Adrenal gland (tissue), 12 donors: ENCODE measurements around the gene MKNK1. TPM values are rescaled to one million over a fixed set of nuclear protein-coding genes. Genes with fewer than 3 reads are reported as not detected.

Experiments used
- DNase-seq, 7 donors: peaks; one replicate each; pipeline ENCODE4 v3.0.0-alpha.2; 2019 to 2020
- H3K27ac ChIP-seq, 5 donors: fragments of 200-600 bp; sonication (generic) in 4 of 5; 1 replicate in 3 of 5; 2 replicates in 2 of 5; pipeline versions ENCODE4 v1.5.1 to v1.8.0; 2016 to 2020; ENCODE audit warnings: mild to moderate bottlenecking in 1 of 5
- H3K27me3 ChIP-seq: fragments of 200-600 bp; 2 replicates; pipeline ENCODE4 v1.8.0; 2021
- H3K36me3 ChIP-seq, 2 donors: fragments of 200-600 bp; replicated peaks in 1 of 2; 1 replicate in 1 of 2; 2 replicates in 1 of 2; pipeline versions ENCODE4 v1.5.1 to v1.8.0; 2018 to 2022
- H3K4me1 ChIP-seq, 2 donors: fragments of 200-600 bp; replicated peaks in 1 of 2; 1 replicate in 1 of 2; 2 replicates in 1 of 2; pipeline versions ENCODE4 v1.5.1 to v1.8.0; 2018 to 2021
- H3K4me3 ChIP-seq, 4 donors: fragments of 200-600 bp; sonication (generic) in 3 of 4; one replicate each; pipeline ENCODE4 v1.5.1; 2016 to 2018
- H3K9me3 ChIP-seq, 3 donors: fragments of 200-600 bp; sonication (generic) in 1 of 3; replicated peaks in 1 of 3; 1 replicate in 2 of 3; 2 replicates in 1 of 3; pipeline versions ENCODE4 v1.5.1 to v1.8.0; 2016 to 2021
- POLR2A ChIP-seq, 2 donors: fragments of 450-650 bp; IDR thresholded peaks; one replicate each; pipeline ENCODE4 v1.6.1; 2017; ENCODE audit warnings: antibody characterized with exemption in 2 of 2, mild to moderate bottlenecking in 2 of 2, moderate library complexity in 1 of 2
- WGBS, 4 donors: extraction: QIAGEN DNeasy Blood & Tissue Kit in 2 of 4; methylation state at CpG; one replicate each; pipeline versions ENCODE4 v1.1.5 to v1.1.7; 2013 to 2017; 5-methylcytosine and 5-hydroxymethylcytosine counted together
- intact Hi-C, 2 donors: fragments of 100-400 bp; cut with DNase I; formaldehyde crosslinking; loops; one replicate each; pipeline versions ENCODE4 v1.14.1 to v1.15.0; 2022 to 2023
- polyA plus RNA-seq, 3 donors: library from polyadenylated mRNA; stranded (reverse); fragments of 200-250 nt in 2 of 3; fragments of 350-450 nt in 1 of 3; fragmentation: Illumina TruSeq in 1 of 3; extraction: RNeasy Lipid Tissue Mini Kit (QIAGEN cat#74804) in 1 of 3; gene quantifications; one replicate each; pipeline ENCODE4 v1.2.3, GENCODE V29; 2013 to 2014
- total RNA-seq, 9 donors: library from RNA; depleted of rRNA in 4 of 9; stranded (reverse); fragments of >200 nt in 4 of 9; fragments of 120-200 nt in 1 of 9; fragmentation: NEBNext Ultra II Directional in 1 of 9; extraction: Animal tissue kit (Norgen Biotek cat#: 25700) in 1 of 9; gene quantifications; one replicate each; pipeline versions ENCODE4 v1.1.0 to v1.2.4, GENCODE V29; 2013 to 2023
- TF ChIP-seq, protein P1 (sequence below), 6 experiments: fragments of 450-650 bp in 4 of 6; fragments of 200-600 bp in 2 of 6; sonication (generic) in 1 of 6; IDR thresholded peaks; 1 replicate in 5 of 6; 2 replicates in 1 of 6; pipeline versions ENCODE4 v1.5.1 to v1.8.0; 2016 to 2021; ENCODE audit warnings: antibody characterized with exemption in 6 of 6, mild to moderate bottlenecking in 2 of 6, moderate library complexity in 1 of 6
- donor health status: healthy with polysubstance abuse.
- donor health status: Bipolar disorder and iron deficiency.
- donor health status: DM: yes; HTN: yes; CAD: no.
- donor health status: DM: no; HTN: no; CAD: no.
- donor health status: DM: no; HTN: no; CAD: no.
- donor health status: DM: yes; HTN: yes; CAD: no.

The MKNK1 gene
- total and polyA plus RNA-seq, 12 donors, result 29.6 to 83.0 (median 46.5) TPM

DNA sequence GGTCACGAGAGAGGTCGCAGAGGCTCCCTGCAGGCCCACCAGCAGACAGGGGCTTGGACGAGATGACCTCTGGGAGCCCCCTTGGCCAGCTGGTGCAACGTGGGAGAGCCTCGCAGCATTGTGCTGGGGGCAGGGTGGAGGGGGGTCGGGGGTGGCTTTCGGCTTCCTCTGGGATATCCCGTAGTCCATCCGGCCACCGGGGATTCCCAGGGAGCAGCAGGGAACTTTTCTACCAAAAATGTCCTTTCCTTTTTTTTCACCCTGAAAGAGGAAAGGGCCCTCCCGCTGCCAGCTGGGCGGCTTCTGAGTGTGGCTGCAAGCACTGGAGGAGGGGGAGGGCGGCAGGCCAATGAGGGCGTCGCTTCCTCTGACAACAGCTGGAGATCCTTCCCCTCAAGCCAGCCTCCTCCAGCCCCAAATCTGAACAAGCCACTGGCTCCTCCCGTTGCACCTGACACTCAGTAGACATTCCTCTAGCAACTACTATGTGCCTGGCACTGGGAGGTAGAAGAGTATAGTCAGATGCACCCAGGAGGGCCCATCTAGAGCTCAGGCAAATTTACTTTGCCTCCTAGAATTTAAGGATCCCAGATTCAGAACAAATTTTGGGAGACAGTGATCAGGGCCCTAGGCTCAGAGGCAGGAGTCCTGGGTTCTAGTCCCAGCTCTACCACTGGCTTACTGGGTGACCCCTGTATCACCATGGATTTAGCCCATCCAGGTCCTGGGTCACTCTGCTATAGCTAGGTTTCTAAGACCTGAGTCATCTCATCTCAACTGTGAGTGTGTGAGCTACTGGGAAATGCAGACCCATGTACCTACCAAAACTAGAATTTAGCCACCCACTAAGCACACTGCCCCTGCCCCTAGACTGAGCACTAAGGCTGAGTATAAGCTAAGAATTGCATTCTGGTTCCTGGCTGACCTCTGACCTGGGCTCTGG, 9.9 kb upstream of the MKNK1 start:
- H3K4me1 ChIP-seq, result peaks cover 34 to 54% of the 10 kb centered on the region in 2 donors
- peak overlapping the region in 1 of 4 donors; percentile 41 for H3K4me3 ChIP-seq
- peak; percentile 75 to 96 (median 90) for DNase-seq
- H3K9me3 ChIP-seq, result no peaks in the 10 kb centered on the region
- H3K27ac ChIP-seq, result peak overlapping the region in 3 of 5 donors; percentile 31 to 83 (median 53)
- 16 to 24% (median 20%) methylated on average over 8 to 16 of the region's 16 CpGs for WGBS, 4 donors
- H3K36me3 ChIP-seq, result peaks cover 0 to 19% of the 10 kb centered on the region in 2 donors
- TF ChIP-seq, protein P1, sequence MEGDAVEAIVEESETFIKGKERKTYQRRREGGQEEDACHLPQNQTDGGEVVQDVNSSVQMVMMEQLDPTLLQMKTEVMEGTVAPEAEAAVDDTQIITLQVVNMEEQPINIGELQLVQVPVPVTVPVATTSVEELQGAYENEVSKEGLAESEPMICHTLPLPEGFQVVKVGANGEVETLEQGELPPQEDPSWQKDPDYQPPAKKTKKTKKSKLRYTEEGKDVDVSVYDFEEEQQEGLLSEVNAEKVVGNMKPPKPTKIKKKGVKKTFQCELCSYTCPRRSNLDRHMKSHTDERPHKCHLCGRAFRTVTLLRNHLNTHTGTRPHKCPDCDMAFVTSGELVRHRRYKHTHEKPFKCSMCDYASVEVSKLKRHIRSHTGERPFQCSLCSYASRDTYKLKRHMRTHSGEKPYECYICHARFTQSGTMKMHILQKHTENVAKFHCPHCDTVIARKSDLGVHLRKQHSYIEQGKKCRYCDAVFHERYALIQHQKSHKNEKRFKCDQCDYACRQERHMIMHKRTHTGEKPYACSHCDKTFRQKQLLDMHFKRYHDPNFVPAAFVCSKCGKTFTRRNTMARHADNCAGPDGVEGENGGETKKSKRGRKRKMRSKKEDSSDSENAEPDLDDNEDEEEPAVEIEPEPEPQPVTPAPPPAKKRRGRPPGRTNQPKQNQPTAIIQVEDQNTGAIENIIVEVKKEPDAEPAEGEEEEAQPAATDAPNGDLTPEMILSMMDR (IDR thresholded peaks at IDR 0.05), result no peak
- TF ChIP-seq POLR2A (IDR thresholded peaks at IDR 0.05), result peak in 1 of 2 donors; percentile 19
- intact Hi-C loops, result loop anchor here in 1 of 2 donors (10.0 kb wide), 1 partner anchor 101 kb away; the partner anchor contains the start of gene EFCAB14
- H3K27me3 ChIP-seq, result no peaks in the 10 kb centered on the region

DNA sequence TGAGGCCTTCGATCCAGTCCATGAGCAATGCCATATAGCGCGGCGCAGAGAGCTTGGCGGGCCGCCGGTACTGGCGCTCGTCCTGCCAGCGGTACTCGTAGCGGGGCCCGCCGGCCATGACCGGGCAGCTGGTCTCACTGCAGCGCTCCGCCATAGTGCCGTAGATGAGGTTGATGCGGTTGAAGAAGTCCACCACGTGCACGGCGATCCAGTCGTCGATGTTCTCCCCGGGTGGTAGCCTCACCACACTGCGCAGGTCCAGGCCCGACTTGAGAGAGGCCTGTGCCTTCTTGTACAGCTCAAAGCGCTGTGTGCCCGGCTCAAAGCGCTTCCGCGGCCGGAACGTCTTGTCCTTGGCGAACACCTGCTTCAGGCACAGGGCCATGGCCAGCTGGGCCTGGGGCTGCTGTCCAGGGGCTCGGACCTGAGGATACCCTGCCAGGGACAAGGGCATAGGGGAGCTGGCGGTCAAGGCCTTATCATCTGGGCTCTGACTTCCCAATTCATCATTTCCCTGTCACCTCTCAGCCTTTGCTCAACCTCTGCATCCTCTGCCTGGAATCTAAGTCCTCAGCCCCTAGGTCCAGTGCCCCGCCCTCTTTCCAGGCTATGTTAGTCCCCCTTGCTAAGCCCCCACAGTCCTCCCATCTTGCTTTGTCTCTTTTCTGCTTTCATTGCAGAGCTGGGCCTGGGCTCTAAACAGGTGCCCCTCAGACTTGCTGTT, 9.0 kb upstream of the MKNK1 start:
- Histone ChIP-seq H3K36me3 (peaks cover 0 to 27% of the 10 kb centered on the region in 2 donors), H3K27me3 (no peaks in the 10 kb centered on the region), H3K4me1 (peaks cover 34 to 54% of the 10 kb centered on the region in 2 donors), H3K27ac (peak overlapping the region in 3 of 5 donors; percentile 31 to 83 (median 53)), H3K9me3 (no peaks in the 10 kb centered on the region), H3K4me3 (peak overlapping the region in 1 of 4 donors; percentile 41)
- intact Hi-C loops, result loop anchor here in 1 of 2 donors (10.0 kb wide), 1 partner anchor 102 kb away; the partner anchor contains the start of gene EFCAB14
- TF ChIP-seq, protein P1 (IDR thresholded peaks at IDR 0.05), result no peak
- TF ChIP-seq POLR2A (IDR thresholded peaks at IDR 0.05), result no peak
- 81 to 91% (median 88%) methylated on average over 17 to 38 of the region's 38 CpGs for WGBS, 4 donors
- DNase-seq, result peak in 2 of 7 donors; percentile 27 to 40

DNA sequence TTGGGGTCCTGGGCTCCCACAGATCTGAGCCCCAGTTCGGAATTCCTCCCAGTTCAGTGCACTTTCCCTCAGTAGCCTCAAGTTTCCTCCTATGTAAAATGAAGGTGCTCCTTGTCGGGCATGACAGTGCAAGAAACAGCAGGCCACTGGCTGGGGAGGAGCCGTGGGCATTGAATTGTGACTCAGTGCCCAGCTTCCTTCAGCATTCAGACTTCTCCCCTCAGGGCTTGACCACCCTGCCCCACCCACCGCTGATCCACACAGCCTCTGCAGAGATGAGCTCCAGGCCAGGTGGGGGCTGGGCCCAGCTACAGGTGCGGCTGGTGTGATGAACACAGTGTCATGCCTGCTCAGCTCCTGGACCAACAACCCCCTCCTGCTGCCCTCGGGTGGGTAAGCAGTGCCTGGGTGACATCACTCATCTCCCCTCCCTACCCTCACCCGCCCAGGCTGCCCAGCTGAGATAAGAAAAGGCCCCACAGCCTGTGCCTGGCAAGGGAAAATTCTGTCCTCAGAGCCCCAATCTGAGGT, 7.7 kb upstream of the MKNK1 start:
- Histone ChIP-seq H3K27ac (peak overlapping the region in 2 of 5 donors; percentile 1 to 38), H3K4me1 (peaks cover 29 to 47% of the 10 kb centered on the region in 2 donors), H3K27me3 (no peaks in the 10 kb centered on the region), H3K36me3 (peaks cover 0 to 32% of the 10 kb centered on the region in 2 donors), H3K9me3 (no peaks in the 10 kb centered on the region), H3K4me3 (no peak overlapping the region)
- DNase-seq, result no peak
- TF ChIP-seq, protein P1 (IDR thresholded peaks at IDR 0.05), result no peak
- no peak for TF ChIP-seq POLR2A (IDR thresholded peaks at IDR 0.05)
- WGBS, 4 donors, result 72 to 94% (median 75%) methylated on average over 3 to 7 of the region's 7 CpGs
- intact Hi-C loops, result loop anchor here in 1 of 2 donors (10.0 kb wide), 1 partner anchor 103 kb away; the partner anchor contains the start of gene EFCAB14
